ENCODE results near the gene ACTR6. TPM values are rescaled to one million over a fixed set of nuclear protein-coding genes. Genes with fewer than 3 reads are reported as not detected.
"Not testable (repeated sequence)": the region's sequence is repeated elsewhere in the genome, so short reads cannot be mapped to it uniquely, and the experiment has no call there.

ACTR6 gene
- total and polyA plus RNA-seq, 4 donors: 12.0 to 25.2 (median 17.5) TPM

GRCh38 chr12:100174495-100174894, 26.1 kb upstream of the ACTR6 start:
- Histone ChIP-seq H3K4me3 (no peak overlapping the region), H3K9ac (ENCODE audit: insufficient read depth in 1 of 2, low read length in 2 of 2) (no peak overlapping the region), H3K4me1 (ENCODE audit: control insufficient read depth in 5 of 5, insufficient read depth in 5 of 5, low read length in 5 of 5) (no peaks in the 10 kb centered on the region), H3K27ac (ENCODE audit: low read depth in 1 of 2, low read length in 1 of 2) (no peak overlapping the region), H3K36me3 (ENCODE audit: control insufficient read depth in 4 of 4, insufficient read depth in 4 of 4, low read length in 4 of 4) (peaks cover 0 to 4% (median 0%) of the 10 kb centered on the region in 4 donors), H3K27me3 (ENCODE audit: control insufficient read depth in 3 of 3, insufficient read depth in 3 of 3, low read length in 2 of 3) (no peaks in the 10 kb centered on the region), H3K9me3 (ENCODE audit: control insufficient read depth in 4 of 4, insufficient read depth in 3 of 4, low read length in 3 of 4) (no peaks in the 10 kb centered on the region)
- DNase-seq: no peak
- no peak for TF ChIP-seq CTCF (IDR thresholded peaks at IDR 0.05; ENCODE audit: control extremely low read depth, extremely low read depth)
- no peak for ATAC-seq (ENCODE audit: insufficient read depth, low FRiP score)

- not testable (repeated sequence) for H3K36me3 ChIP-seq (ENCODE audit: control insufficient read depth in 4 of 4, insufficient read depth in 4 of 4, low read length in 4 of 4); H3K27ac ChIP-seq (ENCODE audit: low read depth in 1 of 2, low read length in 1 of 2); ATAC-seq (ENCODE audit: insufficient read depth, low FRiP score); H3K9me3 ChIP-seq (ENCODE audit: control insufficient read depth in 4 of 4, insufficient read depth in 3 of 4, low read length in 3 of 4); H3K4me3 ChIP-seq; H3K27me3 ChIP-seq (ENCODE audit: control insufficient read depth in 3 of 3, insufficient read depth in 3 of 3, low read length in 2 of 3); H3K4me1 ChIP-seq (ENCODE audit: control insufficient read depth in 5 of 5, insufficient read depth in 5 of 5, low read length in 5 of 5); DNase-seq; H3K9ac ChIP-seq (ENCODE audit: insufficient read depth in 1 of 2, low read length in 2 of 2)
- 96 to 99% methylated on average over 8 of the region's 8 CpGs for whole genome bisulfite sequencing, 2 donors
These were observed 24.1 kb upstream of the ACTR6 start for GRCh38 chr12:100176493-100176892.

- Histone ChIP-seq H3K4me1 (ENCODE audit: control insufficient read depth in 5 of 5, insufficient read depth in 5 of 5, low read length in 5 of 5) (no peaks in the 10 kb centered on the region), H3K9me3 (ENCODE audit: control insufficient read depth in 4 of 4, insufficient read depth in 3 of 4, low read length in 3 of 4) (peaks cover 0 to 1% (median 0%) of the 10 kb centered on the region in 4 donors), H3K27ac (ENCODE audit: low read depth in 1 of 2, low read length in 1 of 2) (no peak overlapping the region), H3K9ac (ENCODE audit: insufficient read depth in 1 of 2, low read length in 2 of 2) (no peak overlapping the region), H3K4me3 (no peak overlapping the region), H3K27me3 (ENCODE audit: control insufficient read depth in 3 of 3, insufficient read depth in 3 of 3, low read length in 2 of 3) (no peaks in the 10 kb centered on the region), H3K36me3 (ENCODE audit: control insufficient read depth in 4 of 4, insufficient read depth in 4 of 4, low read length in 4 of 4) (no peaks in the 10 kb centered on the region)
- no peak for ATAC-seq (ENCODE audit: insufficient read depth, low FRiP score)
- WGBS, 2 donors: 92 to 93% methylated on average over 2 of the region's 2 CpGs
- no peak for TF ChIP-seq CTCF (IDR thresholded peaks at IDR 0.05; ENCODE audit: control extremely low read depth, extremely low read depth)
- no peak for DNase-seq
These were observed 21.4 kb upstream of the ACTR6 start for GRCh38 chr12:100179252-100179651.

DNA sequence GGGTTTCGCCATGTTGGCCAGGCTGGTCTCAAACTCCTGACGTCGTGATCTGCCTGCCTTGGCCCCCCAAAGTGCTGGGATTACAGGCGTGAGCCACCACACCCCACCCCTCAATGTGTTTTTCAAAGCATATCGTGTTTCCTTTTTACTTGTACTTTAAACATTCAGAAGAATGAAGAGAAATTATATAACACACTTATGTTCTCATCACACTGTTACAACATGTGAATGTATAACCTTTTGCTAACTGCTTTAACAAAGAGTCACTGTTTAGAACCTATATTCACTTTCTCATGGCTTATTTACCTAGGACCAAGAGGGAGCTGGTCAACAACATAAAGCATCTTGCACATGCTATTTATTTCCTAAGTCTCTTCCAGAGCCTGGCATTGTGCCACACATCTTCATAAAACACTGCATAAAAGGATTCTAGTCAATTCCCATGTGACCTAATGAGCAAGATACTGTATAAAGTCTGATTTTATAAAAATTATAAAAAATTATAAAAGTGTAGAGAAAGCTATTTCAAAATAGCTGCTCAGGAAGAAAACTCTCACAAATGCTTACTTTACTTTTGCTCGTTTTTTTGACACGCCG, 16.0 kb upstream of the ACTR6 start:
- DNase-seq (peak in 2 of 3 donors; percentile 38 to 52), ATAC-seq (ENCODE audit: insufficient read depth, low FRiP score) (no peak)
- H3K36me3 ChIP-seq (ENCODE audit: control insufficient read depth in 4 of 4, insufficient read depth in 4 of 4, low read length in 4 of 4): no peaks in the 10 kb centered on the region
- H3K27ac ChIP-seq (ENCODE audit: low read depth in 1 of 2, low read length in 1 of 2): no peak overlapping the region
- H3K4me3 ChIP-seq: no peak overlapping the region
- peaks cover 0 to 9% (median 0%) of the 10 kb centered on the region in 5 donors for H3K4me1 ChIP-seq (ENCODE audit: control insufficient read depth in 5 of 5, insufficient read depth in 5 of 5, low read length in 5 of 5)
- H3K27me3 ChIP-seq (ENCODE audit: control insufficient read depth in 3 of 3, insufficient read depth in 3 of 3, low read length in 2 of 3): no peaks in the 10 kb centered on the region
- H3K9me3 ChIP-seq (ENCODE audit: control insufficient read depth in 4 of 4, insufficient read depth in 3 of 4, low read length in 3 of 4): peaks cover 0 to 3% (median 0%) of the 10 kb centered on the region in 4 donors
- TF ChIP-seq CTCF (IDR thresholded peaks at IDR 0.05; ENCODE audit: control extremely low read depth, extremely low read depth): no peak
- H3K9ac ChIP-seq (ENCODE audit: insufficient read depth in 1 of 2, low read length in 2 of 2): no peak overlapping the region
- WGBS, 2 donors: 91 to 93% methylated on average over 8 of the region's 8 CpGs

Data from lung (tissue), 12 donors.